HG03575 (cell line): ENCODE results near the gene ATP13A3.
A peak's percentile ranks its signal among the peaks of the same experiment; 100 is the strongest.

Experiments
- ATAC-seq: cut with Tn5 transposase; IDR thresholded peaks from one replicate; pipeline ENCODE4 v1.9.1; 2021; ENCODE audit not compliant: unreplicated experiment, insufficient number of reproducible peaks, low FRiP score; ENCODE audit errors: extremely low read depth

ATP13A3 gene

DNA sequence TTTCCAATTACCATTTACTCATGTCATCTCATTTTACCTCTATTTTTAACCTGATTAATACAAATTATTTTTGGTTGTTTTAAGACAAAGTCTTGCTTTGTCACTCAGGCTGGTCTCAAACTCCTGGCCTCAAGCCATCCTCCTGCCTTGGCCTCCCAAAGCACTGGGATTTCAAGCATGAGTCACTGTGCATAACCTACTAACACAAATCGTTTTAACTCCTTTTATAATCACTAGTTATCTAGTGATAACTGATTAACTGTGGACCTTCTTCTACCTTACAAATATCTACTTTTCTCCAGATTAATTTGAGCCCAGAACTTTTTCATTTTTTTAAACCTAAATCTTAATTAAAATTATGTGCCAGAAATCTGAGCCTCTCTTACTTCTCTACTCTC lies 4.6 kb downstream of the ATP13A3 start:
- no peak for ATAC-seq

DNA sequence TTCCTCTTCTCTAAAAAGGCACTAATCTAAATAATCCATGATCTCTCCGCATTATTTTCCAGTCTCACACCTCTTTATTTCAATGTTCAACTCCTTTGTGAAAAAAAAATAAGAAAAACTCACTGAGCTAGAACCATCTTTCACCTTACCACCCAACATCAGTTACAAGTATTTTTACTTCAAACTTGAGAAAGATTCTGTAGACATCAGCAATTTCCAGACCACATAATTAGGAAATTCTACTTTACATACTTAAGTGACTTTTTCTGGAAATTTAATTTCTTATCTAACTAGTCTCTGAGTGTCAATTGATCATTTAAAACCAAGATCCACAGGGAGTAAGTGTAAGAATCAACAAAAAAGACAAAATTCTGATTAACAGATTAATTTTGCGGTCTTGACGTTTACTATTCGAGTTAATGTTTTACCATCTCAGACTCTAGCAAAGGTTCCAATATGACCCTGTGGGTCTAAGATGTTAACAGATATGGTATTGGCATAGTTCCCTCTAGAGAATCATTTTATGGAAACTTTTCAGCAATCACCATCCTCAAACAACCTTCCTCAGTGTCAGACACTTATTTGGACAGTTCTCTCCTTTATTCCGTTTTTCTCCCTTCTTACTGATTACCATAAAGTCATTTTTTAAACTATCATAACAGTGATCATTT lies 5.1 kb downstream of the ATP13A3 start:
- no peak for ATAC-seq

DNA sequence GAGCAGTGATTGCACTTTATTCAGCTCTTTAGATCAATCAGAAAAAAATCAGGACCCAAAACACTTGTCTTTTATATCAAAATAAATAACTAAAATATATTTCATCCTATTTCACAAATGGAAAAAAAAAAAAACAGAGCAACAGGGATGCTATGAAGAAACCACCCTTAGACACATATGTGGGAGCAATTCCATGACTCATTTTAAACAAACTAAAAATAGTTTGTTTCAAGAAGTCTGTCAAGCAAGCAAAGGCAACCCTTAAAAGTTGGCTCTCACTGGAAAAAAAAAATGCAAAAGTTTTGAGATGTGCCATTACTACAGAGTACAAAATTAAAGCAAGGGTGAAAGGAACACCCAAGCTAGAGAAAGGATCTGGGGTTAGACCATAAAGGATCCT lies 5.7 kb downstream of the ATP13A3 start:
- no peak for ATAC-seq

DNA sequence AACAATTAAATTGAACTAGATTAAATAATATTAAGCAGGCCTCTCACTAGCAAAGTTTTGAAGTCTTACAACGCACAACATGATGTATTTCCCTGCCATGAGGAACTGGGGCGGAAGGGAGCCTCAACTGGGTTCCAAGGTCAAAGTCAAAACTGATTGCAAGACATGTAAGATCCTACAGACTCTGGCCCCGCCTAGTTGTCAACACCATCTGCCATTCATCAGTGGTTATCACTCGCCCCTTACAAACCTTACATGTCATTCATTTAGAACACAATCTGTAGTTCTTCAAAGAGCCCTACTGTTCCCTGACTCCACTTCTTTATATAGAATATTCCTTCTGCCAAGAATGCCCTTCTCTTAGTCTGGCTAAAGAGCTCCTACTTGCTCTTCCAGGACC lies 10.0 kb downstream of the ATP13A3 start:
- no peak for ATAC-seq

DNA sequence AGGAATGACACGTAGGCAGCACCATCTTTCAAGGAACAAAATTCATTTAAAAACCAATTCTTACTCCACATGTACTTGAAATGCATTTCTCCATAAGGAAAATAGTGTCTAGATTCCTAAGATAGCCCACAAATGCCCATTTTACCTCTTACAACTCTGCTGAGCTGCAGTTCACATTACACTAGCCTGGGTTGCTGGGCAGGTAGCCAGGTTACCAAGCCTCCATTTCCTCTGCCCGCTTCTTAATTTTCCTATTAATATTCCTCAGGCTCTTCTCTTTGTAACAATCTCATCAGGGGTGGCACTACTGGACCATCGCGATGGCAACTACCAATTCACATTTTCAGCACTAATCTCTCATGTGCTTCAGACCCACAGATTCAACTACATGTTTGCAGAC lies 10.8 kb downstream of the ATP13A3 start:
- no peak for ATAC-seq

DNA sequence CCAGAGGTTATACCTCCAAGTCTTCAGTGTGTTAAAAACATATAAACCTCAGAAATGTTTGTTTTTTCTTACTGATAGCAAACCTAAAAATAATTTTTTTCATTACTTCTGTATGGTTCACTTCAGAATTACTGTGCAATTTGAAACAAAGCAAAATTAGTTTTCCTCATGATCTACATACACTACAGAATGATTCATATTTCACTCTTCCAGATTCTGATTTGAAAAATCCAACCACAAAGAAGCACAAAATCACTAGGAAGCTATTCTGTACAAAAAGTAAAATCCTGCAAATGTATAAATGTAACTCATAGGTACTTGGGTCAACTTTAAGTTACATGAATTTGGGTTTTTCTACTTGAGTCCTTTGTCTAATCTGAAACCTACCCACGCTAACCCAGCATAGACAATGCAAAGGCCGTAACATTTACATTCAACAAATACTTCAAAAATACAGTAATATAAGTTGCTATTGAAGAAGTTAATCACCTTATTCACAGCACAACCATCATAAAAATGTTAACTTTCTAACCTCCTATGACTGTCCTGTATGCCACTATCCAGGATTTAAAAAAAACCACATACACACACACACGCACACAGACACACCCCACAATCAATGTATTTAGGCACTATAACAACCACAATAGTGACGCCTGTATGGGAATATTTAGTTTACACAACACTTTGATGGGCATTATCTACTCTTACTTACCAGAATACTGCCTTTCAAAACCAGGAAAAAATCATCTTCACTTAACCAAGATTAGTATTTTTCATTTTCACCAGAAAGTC lies 11.5 kb downstream of the ATP13A3 start:
- ATAC-seq = no peak

DNA sequence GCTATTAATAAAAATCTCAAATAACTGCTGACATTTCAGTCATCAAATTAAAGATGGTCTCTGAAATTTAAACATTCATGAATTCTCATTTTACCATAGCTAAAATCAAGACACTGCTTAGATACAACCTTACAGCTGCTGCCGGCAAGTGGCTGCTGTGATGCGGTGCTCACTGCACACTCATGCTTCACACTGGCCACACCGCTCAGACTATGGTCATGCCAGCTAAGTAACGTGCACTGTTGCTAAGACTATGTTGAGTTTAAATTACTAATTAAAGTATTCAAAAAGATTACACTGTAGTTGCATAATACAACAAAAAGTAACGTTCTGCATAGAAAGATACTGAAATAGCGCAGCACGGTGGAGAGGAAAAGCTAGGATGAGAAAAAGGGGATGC lies 12.1 kb downstream of the ATP13A3 start:
- ATAC-seq = no peak

DNA sequence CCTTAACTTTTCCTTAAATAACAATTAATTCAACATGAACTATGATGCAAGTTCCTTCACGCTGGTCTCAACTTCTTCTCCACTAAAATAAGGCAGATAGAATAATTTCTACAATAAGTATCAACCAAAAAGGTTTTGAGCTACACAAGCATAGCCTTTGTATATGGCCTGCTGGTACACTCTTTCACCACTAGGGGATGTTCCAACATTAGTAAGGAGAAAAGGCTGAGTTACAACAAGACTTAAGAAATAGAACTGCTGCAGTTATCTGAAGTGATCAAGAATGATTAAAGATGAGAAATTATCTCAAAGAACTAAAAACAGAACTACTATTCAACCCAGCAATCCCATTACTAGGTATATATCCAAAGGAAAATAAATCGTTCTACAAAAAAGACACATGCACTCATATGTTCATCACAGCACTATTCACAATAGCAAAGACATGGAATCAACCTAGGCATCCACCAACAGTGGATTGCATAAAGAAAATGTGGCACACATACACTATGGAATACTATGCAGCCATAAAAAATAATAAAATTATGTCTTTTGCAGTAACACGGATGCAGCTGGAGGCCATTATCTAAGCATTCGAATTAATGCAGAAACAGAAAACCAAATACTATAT lies 14.4 kb downstream of the ATP13A3 start:
- ATAC-seq = peak; percentile 56

DNA sequence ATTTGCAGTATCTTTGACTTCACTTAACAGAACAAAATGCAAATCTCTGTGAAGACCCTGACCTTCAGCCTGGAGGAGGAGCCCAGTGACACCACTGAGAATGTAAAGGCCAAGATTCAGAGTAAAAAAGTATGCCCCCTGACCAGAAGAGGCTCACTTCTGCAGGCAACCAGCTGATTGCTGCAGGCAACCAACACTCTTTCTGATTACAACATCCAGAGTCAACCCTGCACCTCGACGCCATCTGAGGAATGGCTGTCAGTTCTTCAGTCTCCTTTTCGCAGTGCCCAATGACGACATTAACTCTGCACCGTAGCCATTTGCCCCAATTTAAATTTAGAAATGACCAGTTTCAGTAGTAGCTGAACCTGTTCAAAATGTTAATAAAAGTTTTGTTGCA lies 14.9 kb downstream of the ATP13A3 start:
- ATAC-seq = no peak

DNA sequence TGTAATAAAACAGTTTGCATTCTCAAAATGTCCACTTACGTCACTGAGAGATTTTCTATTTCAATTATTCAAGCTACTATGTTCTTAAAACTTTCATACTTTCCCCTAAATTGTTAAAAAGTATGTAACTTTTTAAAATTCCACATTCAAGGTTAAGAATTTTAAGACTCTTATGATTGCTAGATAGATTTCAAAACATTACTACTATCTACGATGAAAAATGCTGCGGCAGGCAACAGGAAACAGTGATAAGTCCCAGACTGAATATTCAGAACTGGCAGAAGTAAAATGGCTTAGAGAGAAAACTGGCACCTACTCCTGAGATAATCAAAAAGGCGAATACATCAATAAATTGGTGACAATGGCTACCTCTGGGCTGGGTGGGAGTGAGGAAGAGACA lies 16.2 kb downstream of the ATP13A3 start:
- no peak for ATAC-seq

DNA sequence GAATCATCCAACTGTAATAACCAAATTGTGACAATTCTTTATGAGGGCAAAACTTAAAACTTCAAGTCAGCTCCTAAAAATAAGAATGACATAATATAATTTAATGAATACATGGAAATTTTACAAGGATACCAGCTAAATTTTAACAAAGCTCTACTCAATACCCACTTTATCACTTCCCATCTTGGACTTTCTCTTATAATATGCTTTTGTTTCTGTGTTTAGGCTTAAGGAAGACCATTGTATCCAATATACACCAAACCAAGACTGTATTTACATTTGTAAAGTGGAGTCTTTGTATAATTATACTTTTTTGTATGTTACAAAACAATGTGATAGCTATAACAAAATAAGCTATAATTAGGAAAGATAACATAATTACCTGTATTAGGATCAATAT lies 16.8 kb downstream of the ATP13A3 start:
- ATAC-seq = no peak

DNA sequence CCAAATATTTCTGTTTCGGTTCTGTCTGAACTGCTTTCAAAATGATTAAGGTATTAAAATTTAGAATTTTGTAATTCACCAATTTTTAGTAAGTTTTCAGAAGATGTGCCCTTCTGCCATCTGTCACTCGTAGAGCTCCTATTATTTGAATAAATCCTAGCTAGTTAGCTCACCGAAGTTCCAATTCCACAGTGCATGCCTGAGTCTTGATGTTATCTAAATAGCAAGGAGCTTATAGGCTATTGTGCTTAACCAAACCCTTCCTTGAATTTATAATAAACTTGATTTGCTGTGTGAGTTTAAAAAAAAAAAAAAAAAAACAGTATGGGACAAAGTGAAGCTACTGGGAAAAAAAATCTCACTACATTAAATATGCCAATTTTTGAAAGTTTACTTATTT lies 18.7 kb downstream of the ATP13A3 start:
- ATAC-seq = no peak

DNA sequence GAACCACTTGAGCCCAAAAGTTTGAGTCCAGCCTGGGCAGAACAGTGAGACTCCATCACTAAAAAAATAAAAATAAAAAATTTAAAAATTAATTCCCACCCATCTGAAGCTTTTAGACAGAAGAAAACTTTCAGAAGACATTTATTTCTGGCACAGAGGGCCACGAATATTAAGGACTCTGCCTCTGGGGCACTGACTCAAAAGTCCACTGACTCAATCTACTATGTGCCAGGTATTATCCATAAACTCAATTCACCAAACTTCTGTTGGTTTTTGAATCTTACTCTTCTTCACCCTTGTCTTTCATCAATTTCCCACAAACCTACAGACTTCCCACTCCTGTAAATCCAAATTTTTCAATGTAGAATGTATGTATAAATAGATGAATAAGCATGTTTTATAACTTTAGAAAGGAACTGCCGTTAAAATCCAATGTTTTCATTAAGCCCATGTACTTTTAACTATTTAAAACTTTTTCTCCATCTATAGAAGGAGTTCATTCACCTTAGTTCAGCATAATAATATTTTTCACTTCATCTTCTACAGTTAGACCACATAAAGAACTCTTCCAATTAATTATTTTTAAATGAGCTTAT lies 19.9 kb downstream of the ATP13A3 start:
- no peak for ATAC-seq

DNA sequence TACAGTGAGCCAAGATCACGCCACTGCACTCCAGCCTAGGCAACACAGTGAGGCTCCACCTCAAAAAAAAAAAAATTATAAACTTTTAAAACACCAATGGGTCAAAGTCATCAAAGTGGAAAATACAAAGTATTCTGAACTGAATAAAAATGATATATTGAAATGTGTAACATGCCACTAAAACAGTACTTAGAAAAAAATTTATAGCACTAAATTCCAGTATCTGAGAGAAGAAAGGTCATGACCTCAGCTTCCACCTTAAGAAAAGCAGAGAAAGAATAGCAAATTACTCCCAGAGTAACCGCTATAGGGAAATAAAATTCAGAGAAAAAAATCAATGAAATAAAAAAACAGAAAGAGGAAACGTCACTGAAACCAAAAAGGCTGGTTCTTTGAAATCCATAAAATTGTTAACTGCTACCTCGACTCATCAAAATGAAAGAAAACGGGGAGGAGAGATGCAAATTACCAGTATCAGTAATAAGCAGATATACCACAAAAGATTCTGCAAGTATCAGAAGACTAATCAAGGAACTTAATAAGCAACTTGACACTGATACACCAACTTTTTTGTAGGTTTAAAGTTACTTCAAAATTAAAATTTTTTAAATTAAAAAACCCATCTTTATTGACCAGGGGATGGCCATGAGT lies 20.8 kb downstream of the ATP13A3 start:
- ATAC-seq = no peak

DNA sequence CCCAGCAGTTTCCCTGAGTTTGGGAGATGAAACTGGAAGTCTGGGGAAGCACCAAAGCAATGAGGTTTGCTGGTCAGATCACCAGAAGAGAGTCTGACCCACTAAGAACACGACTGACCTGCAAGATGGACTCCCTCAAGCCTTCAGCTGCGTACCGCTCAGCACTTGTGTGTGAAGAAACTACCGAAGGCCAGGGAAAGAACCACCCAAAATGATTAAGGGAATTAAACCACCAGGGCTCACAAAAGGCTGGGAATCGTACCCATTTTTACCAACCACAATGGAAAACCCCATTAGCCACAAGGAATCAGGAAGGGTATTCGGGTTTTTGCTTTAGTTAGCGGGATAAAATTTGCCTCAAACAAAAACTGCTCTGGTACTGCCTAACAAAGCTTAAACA lies 21.6 kb downstream of the ATP13A3 start:
- no peak for ATAC-seq

DNA sequence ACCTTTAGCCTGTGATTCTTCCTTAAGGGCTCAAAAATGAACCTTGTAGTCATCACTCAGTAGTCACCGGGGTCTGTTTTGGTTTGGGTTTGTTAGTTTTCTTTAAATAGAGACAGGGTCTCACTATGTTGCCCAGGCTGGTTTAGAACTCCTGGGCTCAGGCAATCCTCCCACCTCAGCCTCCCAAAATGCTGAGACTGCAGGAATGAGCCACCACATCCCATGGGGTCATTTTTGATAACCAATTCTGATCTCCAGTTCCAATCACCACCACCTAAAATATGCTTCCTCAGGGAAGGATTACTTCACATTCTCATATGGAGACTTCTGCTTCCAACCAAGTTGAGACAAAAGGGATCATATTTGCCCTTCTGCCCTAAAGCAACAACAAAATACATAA lies 22.1 kb downstream of the ATP13A3 start:
- ATAC-seq = no peak

DNA sequence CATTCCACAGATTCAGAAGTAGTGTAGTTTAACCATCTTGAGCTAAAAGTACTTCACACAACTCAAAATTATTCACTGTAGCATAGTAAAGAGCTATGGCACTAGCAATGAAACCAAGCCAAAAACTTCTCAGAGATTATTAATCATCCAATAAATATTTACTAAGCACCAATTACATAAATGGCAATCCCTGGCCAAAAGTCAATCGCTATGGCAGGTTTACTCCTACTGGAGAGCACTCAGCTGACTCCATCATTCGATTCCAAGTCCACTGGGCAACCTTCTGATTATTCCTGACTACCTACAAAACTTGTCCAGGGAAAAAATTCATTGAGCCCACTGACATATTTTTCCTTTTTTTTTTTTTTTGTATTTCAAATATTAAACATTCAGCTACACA lies 23.9 kb downstream of the ATP13A3 start:
- no peak for ATAC-seq

DNA sequence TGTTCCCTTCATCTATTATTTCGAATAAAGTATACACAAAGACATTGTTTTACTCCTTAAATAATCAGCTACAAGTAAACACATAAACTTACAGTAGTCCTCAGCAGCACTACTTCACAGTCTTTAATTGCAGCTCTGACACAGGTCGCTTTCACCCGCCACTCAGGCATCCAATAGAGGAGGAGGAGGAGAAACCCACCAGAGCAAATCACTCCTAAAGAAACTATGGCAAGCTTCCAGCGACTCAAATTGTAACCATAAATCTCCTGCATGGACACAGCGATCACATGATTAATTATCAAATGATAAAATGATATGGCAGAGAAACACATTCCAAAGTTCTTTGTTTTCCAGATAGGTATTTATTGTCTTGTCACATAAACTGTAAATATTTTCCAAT lies 26.2 kb downstream of the ATP13A3 start:
- ATAC-seq = no peak

DNA sequence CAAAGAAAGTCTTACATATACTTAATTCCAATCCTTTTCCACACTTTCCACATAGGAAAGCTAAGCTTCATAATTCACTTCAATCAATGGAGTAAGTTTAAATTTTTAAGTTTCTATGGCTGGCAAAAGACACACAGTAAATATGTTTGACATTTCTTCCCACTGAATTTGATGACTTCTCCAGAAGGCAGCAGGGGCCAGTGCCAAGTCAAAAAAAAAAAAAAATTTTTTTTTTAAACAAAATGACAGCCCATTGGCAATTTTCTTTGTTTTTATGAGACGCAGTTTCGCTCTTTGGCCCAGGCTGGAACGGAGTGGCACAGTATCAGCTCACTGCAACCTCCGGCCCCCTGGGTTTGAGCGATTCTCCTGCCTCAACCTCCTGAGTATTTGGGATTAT lies 28.7 kb downstream of the ATP13A3 start:
- no peak for ATAC-seq
